Epidermal melanocyte (primary cell): ENCODE results near the gene AMN1.
A peak's percentile ranks its signal among the peaks of the same experiment; 100 is the strongest.
"Not testable (repeated sequence)": the region's sequence is repeated elsewhere in the genome, so short reads cannot be mapped to it uniquely, and the experiment has no call there.

ENCODE experiments used
- DNase-seq: peaks from one replicate; pipeline ENCODE4 v3.0.0; 2011; ENCODE audit warnings: low spot score; ENCODE audit not compliant: insufficient read length

Gene AMN1

DNA sequence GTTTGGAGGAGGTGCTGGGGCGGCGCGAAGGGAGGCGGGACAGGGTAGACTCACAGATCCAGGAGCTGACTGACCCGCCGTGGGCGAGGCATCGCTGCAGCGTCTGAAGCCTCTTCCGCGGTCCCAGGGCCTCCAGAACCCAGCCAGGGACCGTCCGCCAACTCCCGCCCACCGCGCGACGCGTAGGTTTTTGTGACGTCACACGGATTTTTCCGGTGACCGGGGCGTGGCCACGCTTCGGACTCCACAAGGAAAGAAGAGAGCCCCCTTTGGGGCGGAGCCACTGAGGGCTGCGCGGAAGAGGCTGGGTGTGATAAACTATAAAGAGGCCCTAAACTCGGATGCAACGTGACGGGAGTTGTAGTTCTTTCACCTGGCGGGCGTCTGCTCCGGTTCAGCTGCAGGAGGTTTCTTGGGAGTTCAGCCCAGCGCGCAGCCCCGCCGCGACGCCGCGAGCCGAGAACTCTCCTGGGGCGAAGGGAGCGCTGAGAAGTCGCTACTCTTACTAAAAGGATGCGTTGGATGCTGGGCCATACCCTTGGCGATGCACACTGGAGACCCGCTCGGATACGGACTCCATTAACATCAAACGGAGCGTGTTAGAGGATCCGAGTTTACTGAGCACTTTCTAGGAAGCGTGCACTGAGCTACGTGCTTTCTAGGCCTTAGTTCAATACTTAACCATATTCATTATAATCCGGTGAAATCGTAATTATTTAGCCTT is at the start of gene AMN1:
AMN1 (minus strand) TSS at position 105 of the 724 bp plus-strand sequence; CDS start at position 92, 13 bp downstream.
- peak; percentile 95 for DNase-seq

DNA sequence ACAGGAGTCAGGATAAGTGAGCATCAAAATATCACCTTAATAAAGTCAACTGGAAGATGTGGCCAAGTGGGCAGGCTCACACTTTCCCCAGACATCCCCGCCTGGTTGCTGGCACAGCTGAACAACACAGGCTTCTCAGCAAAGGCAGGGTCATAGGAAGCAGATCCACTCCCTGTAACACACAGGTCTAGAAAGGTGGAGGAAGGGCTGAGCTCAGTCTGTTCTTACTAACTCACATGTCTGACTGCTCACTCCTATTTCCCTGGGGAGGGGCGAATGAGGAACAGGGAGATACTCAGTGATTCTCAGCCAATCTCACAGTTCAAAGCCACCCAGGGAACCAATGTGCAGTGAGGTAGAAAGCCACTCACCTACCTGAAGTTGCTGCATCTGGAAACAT is 45.0 kb upstream of the AMN1 start:
- no peak for DNase-seq

DNA sequence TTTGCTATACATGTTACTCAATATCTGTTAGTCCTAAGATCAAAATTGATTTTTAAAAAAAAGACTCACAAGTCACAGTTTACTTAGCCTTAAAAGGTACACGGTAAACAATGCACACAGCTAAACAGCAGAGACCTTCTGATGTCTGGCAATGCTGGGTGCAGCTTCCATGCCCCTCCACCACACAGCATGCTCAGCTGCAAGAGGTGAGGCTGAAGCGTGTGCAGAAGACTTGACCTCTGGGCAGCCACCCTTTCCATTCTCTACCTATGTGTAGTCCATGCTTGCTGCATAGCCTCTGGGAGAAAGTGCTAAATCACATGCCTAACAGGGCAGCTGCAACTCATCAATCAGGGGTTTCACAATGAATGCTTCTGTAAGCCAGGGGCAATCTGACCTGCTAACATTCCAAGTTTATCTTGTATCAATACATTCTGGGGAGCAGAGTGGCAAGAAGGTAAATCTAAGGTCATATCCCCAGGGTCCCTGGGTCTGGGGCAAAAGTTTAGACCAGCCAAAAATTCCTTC is 44.5 kb upstream of the AMN1 start:
- peak; percentile 31 for DNase-seq

DNA sequence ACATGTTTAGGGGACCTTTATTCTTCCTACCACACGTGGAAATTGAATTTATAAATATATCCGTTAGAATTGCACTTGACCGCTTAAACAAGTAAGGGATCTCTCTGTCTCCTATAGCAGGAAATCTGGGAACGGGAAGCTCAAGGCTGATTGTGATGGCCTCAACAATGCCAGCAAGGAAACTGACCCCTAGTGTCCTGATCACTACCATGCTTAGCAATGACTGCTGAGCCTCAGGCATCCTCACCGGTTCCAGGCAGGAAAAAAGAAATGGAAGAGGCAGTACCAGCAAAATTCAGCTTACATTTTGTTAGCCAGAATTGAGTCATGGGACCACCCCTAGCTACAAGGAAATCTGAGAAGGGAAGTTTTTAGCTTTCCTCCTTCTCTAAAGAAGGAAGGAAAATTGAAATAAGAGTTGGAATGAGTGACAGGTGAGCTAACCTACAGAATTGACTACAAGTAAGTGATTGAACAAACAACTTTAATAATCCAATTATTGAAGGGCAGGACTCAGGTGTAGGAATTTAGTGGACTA is 43.9 kb upstream of the AMN1 start:
- no peak for DNase-seq

DNA sequence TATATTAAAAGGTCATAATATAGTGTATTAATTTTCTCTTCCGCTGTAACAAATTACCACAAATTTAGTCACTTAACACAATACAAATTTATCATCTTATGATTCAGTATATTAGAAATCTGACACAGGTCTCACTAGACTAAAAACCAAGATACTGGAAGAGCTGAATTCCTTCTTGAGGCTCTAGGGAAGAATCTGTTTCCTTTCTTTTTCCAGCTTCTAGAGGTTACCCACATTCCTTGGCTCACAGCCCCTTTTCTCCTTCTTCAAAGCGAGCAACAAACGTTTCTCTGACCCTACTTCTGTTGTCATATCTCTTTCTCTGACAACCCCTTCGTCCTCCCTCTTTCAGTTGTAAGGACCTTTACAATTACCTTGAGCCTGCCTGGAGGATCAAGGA is 43.4 kb upstream of the AMN1 start:
- DNase-seq: no peak

DNA sequence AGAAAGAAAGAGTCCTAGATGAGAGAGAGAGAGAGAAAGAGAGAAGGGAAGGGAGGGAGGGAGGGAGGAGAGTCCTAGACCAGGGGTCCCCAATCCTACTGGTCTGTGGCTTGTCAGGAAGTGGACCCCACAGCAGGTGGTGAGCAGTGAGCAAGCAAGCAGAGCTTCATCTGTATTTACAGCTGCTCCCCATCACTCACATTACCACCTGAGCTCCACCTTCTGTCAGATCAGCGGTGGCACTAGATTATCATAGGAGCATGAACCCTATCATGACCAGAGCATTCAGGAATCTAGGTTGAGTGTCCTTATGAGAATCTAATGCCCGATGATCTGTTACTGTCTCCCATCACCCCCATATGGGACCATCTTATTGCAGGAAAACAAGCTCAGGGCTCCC is 39.2 kb upstream of the AMN1 start:
- no peak for DNase-seq

DNA sequence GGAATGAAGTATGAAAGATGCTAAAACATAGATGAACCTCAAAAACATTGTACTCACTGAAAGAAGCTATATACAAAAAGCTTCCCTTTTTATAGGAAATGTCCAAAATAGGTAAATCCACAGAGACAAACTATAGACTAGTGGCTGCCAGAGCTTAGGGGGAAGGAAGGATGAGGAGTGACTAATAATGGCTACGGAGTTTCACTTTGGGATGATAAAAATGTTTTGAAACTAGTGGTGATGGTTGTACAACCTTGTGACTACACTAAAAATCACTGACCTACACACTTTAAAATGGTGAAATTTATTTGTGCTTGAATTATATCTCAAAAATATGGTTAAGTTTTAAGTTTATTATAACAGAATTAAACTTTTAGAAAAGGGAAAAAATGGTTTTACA is 37.1 kb upstream of the AMN1 start:
- DNase-seq: no peak

DNA sequence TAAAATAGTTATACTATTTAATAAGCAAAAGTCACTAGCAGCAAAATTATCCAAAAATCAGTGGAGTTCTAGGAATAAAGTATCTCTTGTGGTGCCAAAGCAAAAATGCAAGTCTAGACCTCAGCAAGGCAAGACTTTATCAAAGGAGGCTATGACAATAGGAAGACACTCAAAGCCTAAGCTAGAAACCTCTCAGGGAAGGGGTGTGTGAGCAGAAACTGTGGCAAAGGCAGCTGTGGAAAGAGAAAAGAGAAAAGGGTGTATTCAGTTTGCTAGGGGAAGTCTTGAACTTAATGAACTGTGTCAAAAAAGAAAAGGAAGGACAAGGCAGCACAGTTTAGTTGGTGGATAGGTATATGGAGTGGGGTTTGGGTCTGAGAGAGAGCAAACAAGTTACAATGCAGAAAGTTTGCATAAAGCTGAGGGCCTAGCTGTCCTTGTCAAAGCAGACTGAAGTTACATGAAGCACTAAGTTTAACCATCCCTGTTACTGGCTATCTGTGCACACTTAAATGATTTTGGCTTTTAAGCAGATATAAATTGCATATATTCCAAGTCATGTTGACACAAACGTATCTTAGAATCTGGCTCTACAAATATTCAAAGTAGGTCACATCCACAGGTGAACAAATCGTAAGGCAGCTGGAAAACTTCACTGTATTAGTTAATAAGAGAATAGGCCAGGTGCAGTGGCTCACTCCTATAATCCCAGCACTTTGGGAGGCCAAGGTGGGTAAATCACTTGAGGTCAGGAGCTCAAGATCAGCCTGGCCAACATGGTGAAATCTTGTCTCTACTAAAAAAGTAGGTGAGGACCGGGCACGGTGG is 31.0 kb upstream of the AMN1 start:
- DNase-seq: no peak

DNA sequence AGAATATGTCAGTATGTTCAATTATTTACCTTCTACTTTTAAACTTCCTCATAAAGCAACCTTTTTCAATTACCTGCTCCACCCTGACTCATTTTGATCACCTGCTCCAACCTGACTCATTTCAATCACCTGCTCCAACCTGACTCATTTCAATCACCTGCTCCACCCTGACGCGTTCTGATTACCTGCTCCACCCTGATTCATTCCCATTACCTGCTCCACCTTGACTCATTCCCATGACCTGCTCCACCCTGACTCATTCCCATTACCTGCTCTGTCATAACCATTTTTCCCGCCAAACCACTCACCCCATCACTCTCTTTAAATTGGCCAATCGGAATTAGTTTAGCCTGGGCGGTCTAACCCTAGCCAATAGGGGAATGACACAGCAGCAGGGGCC is 29.5 kb upstream of the AMN1 start:
- not testable (repeated sequence) for DNase-seq

DNA sequence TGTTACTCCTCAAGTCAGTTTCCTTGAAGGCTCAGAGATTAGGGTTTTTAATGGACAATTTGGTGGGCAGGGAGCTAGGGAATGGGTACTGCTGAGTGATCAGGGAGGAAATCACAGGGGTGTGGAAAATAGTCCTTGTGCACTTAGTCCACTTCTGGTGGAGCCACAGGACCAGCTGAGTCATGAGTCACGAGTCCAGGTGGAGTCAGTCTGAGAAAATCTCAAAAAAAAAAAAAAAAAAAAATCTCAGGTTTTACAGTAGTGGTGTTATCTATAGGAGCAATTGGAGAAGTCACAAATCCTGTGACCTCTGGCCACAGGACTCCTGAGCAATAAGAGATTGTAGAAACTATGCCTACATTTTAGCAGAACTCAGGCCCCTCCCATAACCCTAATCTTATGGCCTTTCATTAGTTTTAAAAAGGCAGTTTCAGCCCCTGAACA is 28.2 kb upstream of the AMN1 start:
- no peak for DNase-seq

DNA sequence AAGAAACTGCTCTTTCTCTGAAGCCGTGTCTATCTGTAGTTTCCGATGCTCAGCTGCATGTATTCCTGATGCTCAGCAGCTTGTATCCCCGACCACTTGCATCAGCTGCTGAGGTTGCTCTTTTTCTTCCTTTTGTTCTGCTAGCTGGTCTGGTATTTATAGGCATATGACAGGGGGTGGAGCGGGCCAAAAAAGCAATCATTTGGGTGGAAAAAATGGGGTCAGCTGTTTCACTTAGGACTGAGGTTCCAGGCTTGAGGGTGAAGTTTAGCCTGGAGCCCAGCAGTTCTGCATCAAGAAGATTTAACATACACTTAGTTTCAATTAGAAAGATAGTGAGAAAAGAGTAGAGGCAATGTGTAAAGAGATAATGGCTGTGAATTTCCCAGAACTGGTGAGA is 23.6 kb upstream of the AMN1 start:
- no peak for DNase-seq

DNA sequence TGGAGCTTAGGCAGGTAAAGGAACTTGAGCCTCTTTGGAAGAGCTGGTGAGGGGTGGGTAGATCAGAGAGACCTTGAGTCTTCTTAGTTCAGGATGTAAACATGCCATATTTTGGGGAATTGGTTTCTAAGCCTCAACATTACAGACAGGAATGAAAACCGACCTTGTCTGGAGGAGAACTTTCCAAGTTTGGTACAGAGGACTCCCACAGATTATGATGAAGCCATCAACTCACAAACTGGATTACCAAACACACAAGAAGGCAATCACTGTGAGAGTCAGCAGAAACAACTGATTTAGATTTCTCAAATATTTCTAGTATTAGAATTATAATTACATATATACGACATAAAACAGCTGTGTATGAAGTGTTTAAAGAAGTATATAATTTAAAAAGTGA is 22.3 kb upstream of the AMN1 start:
- no peak for DNase-seq

DNA sequence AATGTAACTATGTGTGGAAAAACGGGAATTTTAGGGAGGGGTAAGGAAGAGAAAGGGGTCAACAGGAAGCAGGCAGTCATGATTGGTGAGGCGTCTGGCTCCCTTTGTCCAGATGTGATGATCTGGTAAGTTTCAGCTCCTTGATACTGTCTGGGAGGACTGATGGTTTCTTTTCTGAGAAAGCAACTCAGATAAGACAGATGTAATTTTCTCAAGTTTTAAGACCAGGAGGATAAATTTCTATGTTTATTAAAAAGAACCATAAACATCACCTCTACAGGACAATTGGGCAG is 21.9 kb upstream of the AMN1 start:
- DNase-seq: no peak

DNA sequence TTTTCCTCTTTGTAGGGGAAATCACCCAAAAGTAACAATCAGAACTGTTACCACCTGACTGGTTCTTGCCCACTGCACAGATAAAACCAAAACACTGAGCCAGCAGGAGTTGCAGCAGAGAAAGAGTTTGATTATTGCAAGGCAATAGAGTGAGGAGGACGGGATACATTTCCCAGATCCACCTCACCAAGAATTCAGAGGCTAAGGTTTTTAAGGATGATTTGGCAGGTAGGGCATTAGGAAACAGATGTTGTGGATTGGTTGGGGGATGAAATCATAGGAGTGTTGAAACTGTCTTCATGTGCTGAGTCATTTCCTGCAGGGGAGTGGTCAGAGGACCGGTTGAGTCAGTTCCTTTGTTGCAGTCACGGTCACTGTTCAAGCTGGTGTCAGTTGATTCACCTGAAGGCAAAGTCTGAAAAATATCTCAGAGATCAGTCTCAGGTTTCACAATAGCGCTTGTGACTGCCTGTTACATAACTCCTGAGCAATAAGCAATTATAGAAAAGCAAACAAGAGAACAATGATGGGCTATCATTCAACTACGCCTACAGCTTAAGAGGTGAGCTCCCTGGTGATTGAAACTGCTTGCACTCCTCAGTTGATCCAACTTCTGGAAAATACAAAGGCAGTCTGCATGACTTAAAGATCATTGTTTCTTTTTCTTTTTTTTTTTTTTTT is 20.3 kb upstream of the AMN1 start:
- no peak for DNase-seq

DNA sequence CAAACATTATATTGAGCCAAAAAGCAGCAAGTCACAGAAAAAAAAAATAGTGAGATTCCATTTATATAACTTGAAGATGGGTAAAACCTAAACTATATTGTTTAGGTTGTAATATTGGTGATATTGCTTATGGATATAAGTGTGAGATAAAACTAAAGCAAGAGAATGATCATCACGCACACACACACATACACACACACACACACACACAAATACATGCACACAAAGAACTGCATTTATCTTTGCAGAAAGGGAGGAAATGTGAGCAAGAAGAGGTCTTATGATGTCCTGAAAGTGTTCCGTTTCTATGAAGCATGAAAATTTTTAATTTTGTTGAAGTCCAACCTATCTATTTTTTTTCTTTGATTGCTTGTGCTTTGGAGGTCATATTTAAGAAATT is 16.4 kb upstream of the AMN1 start:
- DNase-seq: no peak

DNA sequence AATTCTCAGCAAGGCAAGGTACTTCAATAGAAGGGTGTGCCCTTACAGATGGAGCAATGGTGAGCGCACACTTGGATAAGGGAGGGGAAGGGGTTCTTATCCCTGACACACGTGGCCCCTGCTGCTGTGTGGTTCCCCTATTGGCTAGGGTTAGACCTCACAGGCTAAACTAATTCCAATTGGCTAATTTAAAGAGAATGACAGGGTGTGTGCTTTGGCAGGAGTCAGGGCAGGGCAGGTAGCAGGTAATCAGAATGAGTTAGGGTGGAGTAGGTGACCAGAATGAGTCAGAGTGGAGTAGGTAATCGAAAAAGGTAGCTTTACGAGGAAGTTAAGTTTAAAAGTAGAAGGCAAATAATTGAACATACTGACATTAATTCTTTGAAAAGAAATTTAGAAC is 15.5 kb upstream of the AMN1 start:
- not testable (repeated sequence) for DNase-seq

DNA sequence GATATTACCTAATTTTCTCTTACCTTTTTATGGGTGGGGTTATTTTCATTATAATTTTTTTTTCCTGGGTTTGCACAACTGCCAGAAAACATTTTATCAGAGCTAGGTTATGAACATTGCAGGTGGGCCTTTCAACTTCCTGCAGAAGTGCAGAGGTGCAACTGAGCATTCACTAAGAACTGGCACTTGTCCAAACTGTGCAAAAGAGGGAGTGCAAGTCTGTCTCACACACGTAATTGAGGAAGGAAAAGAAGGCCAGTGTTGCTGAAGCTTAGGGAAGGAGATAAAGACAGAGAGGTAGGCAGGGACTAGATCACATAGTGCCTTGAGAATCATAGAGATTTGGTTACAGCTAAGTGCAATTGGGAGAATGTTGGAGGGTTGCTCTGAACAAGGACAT is 14.1 kb upstream of the AMN1 start:
- no peak for DNase-seq

DNA sequence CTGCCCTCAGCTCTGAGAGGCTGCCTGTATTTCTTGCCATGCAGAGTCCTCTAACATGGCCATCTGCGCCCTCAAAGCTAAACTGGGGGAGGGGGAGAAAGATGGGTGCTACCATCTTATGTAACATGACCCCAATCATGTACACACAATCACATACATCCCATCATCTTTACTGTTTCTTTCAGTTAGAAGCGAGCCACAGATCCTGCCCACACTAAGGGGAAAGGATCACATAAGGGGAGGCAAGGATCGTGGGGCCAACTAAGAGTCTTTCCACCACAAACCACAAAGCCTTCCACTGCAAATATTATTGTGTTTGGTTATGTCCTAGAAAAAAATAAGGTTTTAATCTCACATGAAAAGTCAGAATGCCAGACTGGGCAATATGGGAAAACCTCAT is 11.8 kb upstream of the AMN1 start:
- no peak for DNase-seq

DNA sequence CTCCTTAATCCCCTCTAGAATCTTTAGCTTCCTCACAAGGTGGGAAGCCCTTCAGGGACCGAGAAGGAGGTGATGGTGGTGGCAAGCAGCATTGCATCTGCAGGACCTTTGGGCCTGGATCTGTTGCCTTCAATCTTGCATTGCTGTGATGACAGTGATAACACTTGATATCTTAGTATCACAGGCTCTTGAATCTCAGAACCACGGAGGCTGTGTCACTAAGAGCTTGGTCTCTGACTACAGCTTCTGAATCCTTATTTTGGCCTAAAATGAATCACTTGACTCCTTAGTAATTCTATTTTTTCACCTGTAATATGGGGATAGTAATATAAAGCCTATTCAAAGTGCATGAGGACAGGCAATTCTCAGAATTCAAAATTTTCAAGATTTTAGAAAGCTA is 8.9 kb upstream of the AMN1 start:
- DNase-seq: no peak

DNA sequence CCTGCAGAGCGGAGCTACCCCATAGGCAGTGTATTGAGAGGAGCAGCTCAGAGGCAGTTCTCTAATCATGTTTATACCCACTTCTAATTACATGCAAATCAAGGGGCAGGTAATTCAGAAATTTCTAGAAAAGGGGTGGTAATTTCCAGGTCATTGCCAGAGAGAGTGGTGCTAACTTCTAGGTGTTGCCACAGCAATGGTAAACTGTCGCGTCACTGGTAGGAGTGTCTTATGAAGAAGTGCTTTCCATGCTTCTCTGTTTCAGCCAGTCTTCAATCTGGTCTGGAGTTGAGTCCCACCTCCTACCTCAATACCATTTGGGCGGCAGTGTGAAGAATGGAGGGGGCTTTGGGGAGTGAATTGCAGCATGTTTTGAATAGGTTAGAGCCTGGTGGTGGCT is 8.5 kb upstream of the AMN1 start:
- no peak for DNase-seq

DNA sequence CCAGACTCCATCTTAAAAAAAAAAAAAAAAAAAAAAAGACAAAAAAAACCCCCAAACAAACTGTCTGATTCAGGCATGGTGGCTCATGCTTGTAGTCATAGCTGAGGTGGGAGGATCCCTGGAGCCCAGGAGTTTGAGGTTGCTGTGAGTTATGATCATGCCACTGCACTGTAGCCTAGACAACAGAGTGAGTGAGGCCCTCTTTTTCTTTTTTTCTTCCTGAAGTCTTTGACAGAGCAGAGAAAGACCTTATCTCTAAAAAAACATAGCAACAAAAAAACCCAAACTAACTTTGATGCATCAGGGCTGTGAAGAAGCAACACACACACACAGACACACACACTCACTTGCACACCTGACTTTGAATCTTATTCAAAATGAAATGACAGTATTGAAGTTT is 7.7 kb upstream of the AMN1 start:
- DNase-seq: no peak
